NCI-H2196 treated with DMSO at 0.1 percent for 48 hours (cell line): ENCODE data around the gene CDH4.
A peak's percentile ranks its signal among the peaks of the same experiment; 100 is the strongest.
"Not testable (repeated sequence)": the region's sequence is repeated elsewhere in the genome, so short reads cannot be mapped to it uniquely, and the experiment has no call there.

Experiments
- DNase-seq: peaks from one replicate; lab custom pipeline; 2025; ENCODE audit not compliant: unreplicated experiment; lab: John Stamatoyannopoulos, UW

The CDH4 gene

GRCh38 chr20:61379898-61380544 lies 128.0 kb downstream of the CDH4 start:
- no peak for DNase-seq

- no peak for DNase-seq
Observed at GRCh38 chr20:61380545-61380915, 128.5 kb downstream of the CDH4 start.

- no peak for DNase-seq
Observed at GRCh38 chr20:61382194-61382593, 130.1 kb downstream of the CDH4 start.

GRCh38 chr20:61385296-61385695 lies 133.2 kb downstream of the CDH4 start:
- no peak for DNase-seq

GRCh38 chr20:61385731-61386130 lies 133.7 kb downstream of the CDH4 start:
- no peak for DNase-seq

GRCh38 chr20:61387204-61387953 lies 135.3 kb downstream of the CDH4 start:
- peak; percentile 16 for DNase-seq

- DNase-seq, result no peak
Observed at GRCh38 chr20:61387954-61388348, 135.9 kb downstream of the CDH4 start.

GRCh38 chr20:61389077-61389476 lies 137.0 kb downstream of the CDH4 start:
- DNase-seq, result no peak

GRCh38 chr20:61391185-61391584 lies 139.1 kb downstream of the CDH4 start:
- no peak for DNase-seq

- no peak for DNase-seq
Observed at GRCh38 chr20:61391812-61392520, 139.9 kb downstream of the CDH4 start.

GRCh38 chr20:61394088-61394799 lies 142.2 kb downstream of the CDH4 start:
- no peak for DNase-seq

GRCh38 chr20:61396262-61396848 lies 144.3 kb downstream of the CDH4 start:
- DNase-seq, result no peak

GRCh38 chr20:61397146-61397545 lies 145.1 kb downstream of the CDH4 start:
- DNase-seq, result no peak

GRCh38 chr20:61397790-61398189 lies 145.7 kb downstream of the CDH4 start:
- no peak for DNase-seq

- no peak for DNase-seq
Observed at GRCh38 chr20:61399433-61399832, 147.4 kb downstream of the CDH4 start.

GRCh38 chr20:61400499-61400898 lies 148.4 kb downstream of the CDH4 start:
- DNase-seq, result no peak

- DNase-seq, result no peak
Observed at GRCh38 chr20:61404303-61404702, 152.2 kb downstream of the CDH4 start.

GRCh38 chr20:61405007-61405406 lies 152.9 kb downstream of the CDH4 start:
- DNase-seq, result no peak

- not testable (repeated sequence) for DNase-seq
Observed at GRCh38 chr20:61406773-61407172, 154.7 kb downstream of the CDH4 start.

GRCh38 chr20:61407561-61407960 lies 155.5 kb downstream of the CDH4 start:
- no peak for DNase-seq
